ENCODE measurements around the gene PPP1R3F.
"Not testable (repeated sequence)": the region's sequence is repeated elsewhere in the genome, so short reads cannot be mapped to it uniquely, and the experiment has no call there.

- not testable (repeated sequence) for TF ChIP-seq CTCF (IDR thresholded peaks at IDR 0.05); EZH2 (IDR thresholded peaks at IDR 0.05; ENCODE audit: borderline replicate concordance, insufficient read depth, low read depth, low read length, poor library complexity, severe bottlenecking)
These were observed 52.1 kb downstream of the PPP1R3F start, which contains the start of gene GAGE12J for GRCh38 chrX:49321737-49322136.

Data from B cell (primary cell).